Measurements from ENCODE around the gene INAFM2. TPM values are rescaled to one million over a fixed set of nuclear protein-coding genes. Genes with fewer than 3 reads are reported as not detected.

The INAFM2 gene
- total and polyA plus RNA-seq, 10 donors = 7.4 to 29.6 (median 18.7) TPM

- Histone ChIP-seq H3K9me3 (no peaks in the 10 kb centered on the region), H3K36me3 (peaks cover 0 to 96% (median 66%) of the 10 kb centered on the region in 6 donors), H3K4me3 (peak overlapping the region in 1 of 8 donors; percentile 28), H3K27me3 (replicated peaks in 1 of 7) (peaks cover 0 to 13% (median 0%) of the 10 kb centered on the region in 7 donors), H3K27ac (no peak overlapping the region), H3K4me1 (peaks cover 0 to 41% (median 7%) of the 10 kb centered on the region in 6 donors)
- DNase-seq = no peak
- WGBS, 5 donors = 66 to 94% (median 72%) methylated on average over 8 to 12 of the region's 12 CpGs
- TF ChIP-seq CTCF (IDR thresholded peaks at IDR 0.05 in 8 of 11, conservative IDR thresholded peaks at IDR 0.05 in 3 of 11) = no peak
- no peak for TF ChIP-seq POLR2AphosphoS5 (IDR thresholded peaks at IDR 0.05)
- TF ChIP-seq POLR2A (IDR thresholded peaks at IDR 0.05) = no peak
- intact Hi-C loops (cut with DNase I; ENCODE audit: low total_unique reads) = no loop called here
Measured at GRCh38 chr15:40290545-40290917, 33.0 kb upstream of the INAFM2 start.

GRCh38 chr15:40290918-40291574, 32.4 kb upstream of the INAFM2 start:
- H3K27me3 ChIP-seq (replicated peaks in 1 of 7) = peaks cover 0 to 13% (median 0%) of the 10 kb centered on the region in 7 donors
- no peak overlapping the region for H3K27ac ChIP-seq
- H3K4me1 ChIP-seq = peaks cover 0 to 36% (median 7%) of the 10 kb centered on the region in 6 donors
- peak overlapping the region in 3 of 8 donors; percentile 16 to 50 (median 28) for H3K4me3 ChIP-seq
- peak; percentile 73 for DNase-seq
- 66 to 87% (median 72%) methylated on average over 41 to 68 of the region's 68 CpGs for WGBS, 5 donors
- no peaks in the 10 kb centered on the region for H3K9me3 ChIP-seq
- no peak for TF ChIP-seq POLR2A (IDR thresholded peaks at IDR 0.05)
- TF ChIP-seq POLR2AphosphoS5 (IDR thresholded peaks at IDR 0.05) = peak in 1 of 3 donors; percentile 31
- H3K36me3 ChIP-seq = peaks cover 0 to 100% (median 68%) of the 10 kb centered on the region in 6 donors
- intact Hi-C loops (cut with DNase I; ENCODE audit: low total_unique reads) = no loop called here

- DNase-seq = no peak
- no peak overlapping the region for H3K27ac ChIP-seq
- no peak overlapping the region for H3K4me3 ChIP-seq
- intact Hi-C loops (cut with DNase I; ENCODE audit: low total_unique reads) = no loop called here
- TF ChIP-seq CTCF (IDR thresholded peaks at IDR 0.05 in 8 of 11, conservative IDR thresholded peaks at IDR 0.05 in 3 of 11) = no peak
- no peak for TF ChIP-seq POLR2A (IDR thresholded peaks at IDR 0.05)
- TF ChIP-seq POLR2AphosphoS5 (IDR thresholded peaks at IDR 0.05) = no peak
- peaks cover 0 to 26% (median 7%) of the 10 kb centered on the region in 6 donors for H3K4me1 ChIP-seq
- 91 to 100% (median 93%) methylated on average over 1 to 3 of the region's 3 CpGs for WGBS, 5 donors
- H3K36me3 ChIP-seq = peaks cover 0 to 100% (median 65%) of the 10 kb centered on the region in 6 donors
- H3K27me3 ChIP-seq (replicated peaks in 1 of 7) = peaks cover 0 to 13% (median 0%) of the 10 kb centered on the region in 7 donors
- H3K9me3 ChIP-seq = no peaks in the 10 kb centered on the region
Measured at GRCh38 chr15:40292246-40292645, 31.2 kb upstream of the INAFM2 start.

GRCh38 chr15:40293006-40293405, 30.5 kb upstream of the INAFM2 start:
- Histone ChIP-seq H3K27me3 (replicated peaks in 1 of 7) (peaks cover 0 to 13% (median 0%) of the 10 kb centered on the region in 7 donors), H3K9me3 (no peaks in the 10 kb centered on the region), H3K4me1 (peaks cover 0 to 26% (median 7%) of the 10 kb centered on the region in 6 donors), H3K36me3 (peaks cover 0 to 100% (median 66%) of the 10 kb centered on the region in 6 donors), H3K27ac (no peak overlapping the region), H3K4me3 (no peak overlapping the region)
- no peak for TF ChIP-seq POLR2A (IDR thresholded peaks at IDR 0.05)
- TF ChIP-seq POLR2AphosphoS5 (IDR thresholded peaks at IDR 0.05) = no peak
- no peak for TF ChIP-seq CTCF (IDR thresholded peaks at IDR 0.05 in 8 of 11, conservative IDR thresholded peaks at IDR 0.05 in 3 of 11)
- DNase-seq = peak; percentile 41
- intact Hi-C loops (cut with DNase I; ENCODE audit: low total_unique reads) = no loop called here
